RKO (cell line): ENCODE measurements around the gene EPHA5.
"Not testable (repeated sequence)": the region's sequence is repeated elsewhere in the genome, so short reads cannot be mapped to it uniquely, and the experiment has no call there.

Source experiments
- DNase-seq: peaks from one replicate; pipeline ENCODE4 v3.0.0-alpha.2; 2016; ENCODE audit warnings: low spot score

Gene EPHA5

GRCh38 chr4:65367306-65367705 is 303.0 kb downstream of the EPHA5 start:
- DNase-seq = no peak

- no peak for DNase-seq
These were observed 311.4 kb downstream of the EPHA5 start for GRCh38 chr4:65358914-65359313.

- no peak for DNase-seq
These were observed 317.2 kb downstream of the EPHA5 start for GRCh38 chr4:65353098-65353497.

GRCh38 chr4:65344278-65344825 is 325.9 kb downstream of the EPHA5 start:
- DNase-seq = no peak

GRCh38 chr4:65343342-65343741 is 326.9 kb downstream of the EPHA5 start:
- DNase-seq = no peak

GRCh38 chr4:65341557-65341956 is 328.7 kb downstream of the EPHA5 start:
- DNase-seq = no peak

- DNase-seq = no peak
These were observed 329.7 kb downstream of the EPHA5 start for GRCh38 chr4:65340382-65341109.

GRCh38 chr4:65337371-65337770 is 332.9 kb downstream of the EPHA5 start:
- DNase-seq = no peak

GRCh38 chr4:65336465-65336864 is 333.8 kb downstream of the EPHA5 start:
- DNase-seq = no peak

GRCh38 chr4:65316534-65316933 is 353.8 kb downstream of the EPHA5 start:
- DNase-seq = no peak

- no peak for DNase-seq
These were observed 359.2 kb downstream of the EPHA5 start for GRCh38 chr4:65311120-65311519.

GRCh38 chr4:65310586-65310985 is 359.7 kb downstream of the EPHA5 start:
- no peak for DNase-seq

- not testable (repeated sequence) for DNase-seq
These were observed 361.7 kb downstream of the EPHA5 start for GRCh38 chr4:65308626-65309025.

GRCh38 chr4:65302145-65302544 is 368.1 kb downstream of the EPHA5 start:
- DNase-seq = no peak

GRCh38 chr4:65296246-65296645 is 374.0 kb downstream of the EPHA5 start:
- DNase-seq = no peak

GRCh38 chr4:65287071-65287470 is 383.2 kb downstream of the EPHA5 start:
- DNase-seq = no peak
